ENCODE results near the gene RPL22L1.
"Not testable (repeated sequence)": the region's sequence is repeated elsewhere in the genome, so short reads cannot be mapped to it uniquely, and the experiment has no call there.

The RPL22L1 gene

DNA sequence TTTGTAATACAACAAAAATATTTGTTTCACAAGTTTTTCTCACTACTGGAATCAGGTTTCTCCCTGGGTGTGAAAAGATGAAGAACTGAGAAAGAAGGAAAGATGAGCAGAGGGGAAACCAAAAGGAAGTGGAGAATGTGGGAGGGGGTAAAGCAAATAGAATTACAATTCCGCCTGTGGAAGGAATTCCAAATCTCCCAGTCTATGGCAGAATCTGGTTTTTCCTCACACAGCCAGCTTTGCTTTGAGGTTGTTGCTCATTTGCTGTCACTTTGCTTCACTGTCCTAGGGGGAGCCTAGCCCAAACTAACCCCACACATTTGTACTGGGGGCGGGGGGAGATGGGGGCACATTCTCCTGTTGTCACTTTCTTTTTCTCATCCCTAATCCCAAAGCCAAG, 43.9 kb downstream of the RPL22L1 start:
- DNase-seq, result no peak

DNA sequence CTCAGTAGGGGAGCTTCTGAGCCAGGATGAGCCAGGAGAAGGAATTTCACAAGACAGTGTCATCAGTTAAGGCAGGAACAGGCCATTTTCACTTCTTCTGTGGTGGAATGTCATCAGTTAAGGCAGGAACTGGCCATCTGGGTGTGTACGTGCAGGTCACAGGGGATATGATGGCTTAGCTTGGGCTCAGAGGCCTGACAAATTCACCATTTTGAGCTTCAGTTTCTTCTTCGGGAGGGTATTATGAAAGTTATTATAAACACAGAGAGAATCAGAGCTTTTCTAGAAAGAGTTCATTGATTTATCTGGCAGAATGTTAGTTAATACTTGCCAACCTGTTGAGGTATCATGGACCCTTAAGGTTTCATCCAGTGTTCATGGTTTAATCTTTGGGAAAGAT, 46.4 kb downstream of the RPL22L1 start:
- DNase-seq, result not testable (repeated sequence)

DNA sequence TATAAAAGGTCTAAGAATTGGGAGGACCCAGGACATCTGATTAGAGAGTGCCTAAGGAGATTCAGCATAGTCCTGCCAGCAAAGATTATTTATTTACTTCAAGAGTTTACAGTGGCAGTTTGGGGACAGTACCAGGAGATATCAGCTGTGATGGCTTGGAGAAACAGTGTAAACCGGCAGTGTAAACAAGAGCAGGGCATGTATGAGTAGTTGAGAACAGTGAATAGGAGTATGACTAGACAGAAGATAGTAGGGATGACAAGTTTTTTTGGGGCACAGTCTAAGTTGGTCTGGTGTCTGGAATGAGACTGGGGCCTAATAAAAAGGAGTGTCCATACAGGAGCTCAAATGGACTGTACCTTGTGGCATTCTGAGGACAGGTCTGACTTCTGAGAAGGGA, 51.7 kb downstream of the RPL22L1 start:
- not testable (repeated sequence) for DNase-seq

DNA sequence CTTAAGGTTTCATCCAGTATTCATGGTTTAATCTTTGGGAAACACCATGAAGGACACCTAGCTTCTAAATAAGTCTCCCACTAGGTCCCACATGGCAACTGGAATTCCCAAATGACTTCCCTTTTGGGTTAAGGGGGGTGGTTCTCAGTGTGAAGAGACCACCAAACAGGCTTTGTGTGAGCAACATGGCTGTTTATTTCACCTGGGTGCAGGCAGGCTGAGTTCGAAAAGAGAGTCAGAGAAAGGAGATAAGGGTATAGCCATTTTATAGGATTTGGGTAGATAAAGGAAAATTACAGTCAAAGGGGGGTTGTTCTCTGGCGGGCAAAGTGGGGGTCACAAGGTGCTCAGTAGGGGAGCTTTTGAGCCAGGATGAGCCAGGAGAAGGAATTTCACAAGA, 52.5 kb downstream of the RPL22L1 start:
- not testable (repeated sequence) for DNase-seq

DNA sequence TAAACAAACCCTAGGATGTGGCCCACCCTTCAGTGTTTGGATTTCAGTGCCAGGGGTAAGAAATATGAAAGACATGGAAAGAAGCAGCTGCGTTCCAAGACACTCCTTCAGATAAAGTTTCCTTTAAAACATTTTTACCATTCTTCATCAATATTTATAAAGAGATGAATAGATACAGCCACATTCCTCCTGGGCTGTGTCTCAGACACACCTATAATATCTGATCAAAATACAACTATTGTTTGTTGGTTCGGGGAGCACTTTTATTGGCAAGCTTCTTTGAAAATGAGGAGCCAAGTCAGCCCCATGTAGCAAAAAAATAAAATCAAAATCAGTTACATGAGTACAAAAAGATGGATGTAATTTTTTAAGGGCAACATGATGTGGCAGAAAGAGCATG, 53.2 kb downstream of the RPL22L1 start:
- DNase-seq, result no peak

DNA sequence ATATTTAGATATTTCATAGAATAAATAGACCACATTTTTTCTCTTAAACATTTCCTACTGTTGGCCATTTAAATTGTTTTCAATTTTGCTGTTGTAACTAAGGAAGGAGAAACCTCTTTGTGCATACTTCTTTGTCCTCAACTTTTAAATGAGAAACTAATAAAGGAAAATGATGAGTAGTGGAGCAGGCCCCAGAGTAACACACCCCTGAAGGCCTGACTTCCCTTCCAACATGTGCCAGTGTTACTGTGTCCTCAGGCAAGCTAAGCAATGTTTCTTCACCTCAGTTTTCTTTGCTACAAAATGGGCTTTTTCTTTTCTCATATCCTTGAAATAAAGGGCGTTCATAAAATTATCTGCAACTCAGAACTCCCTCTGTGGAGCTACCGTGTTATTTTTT, 53.7 kb downstream of the RPL22L1 start:
- DNase-seq, result no peak

DNA sequence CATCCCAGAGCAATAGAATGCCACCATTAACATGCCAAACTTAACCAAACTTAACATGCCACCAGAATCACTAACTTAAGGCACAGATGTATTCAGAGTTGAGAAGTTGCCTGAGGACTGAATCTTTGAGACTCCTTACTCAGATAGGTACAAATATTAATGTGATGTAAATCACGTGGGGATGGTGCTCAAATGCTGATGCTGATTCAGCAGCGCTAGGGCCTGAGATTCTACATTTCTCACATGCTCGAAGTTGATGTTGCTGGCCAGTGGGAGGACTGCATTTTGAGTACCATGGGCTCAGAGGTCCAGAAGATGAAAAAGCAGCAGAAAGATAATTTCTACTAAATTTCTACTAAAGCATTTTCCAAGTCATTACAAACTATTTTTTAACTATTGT, 54.1 kb downstream of the RPL22L1 start:
- no peak for DNase-seq

DNA sequence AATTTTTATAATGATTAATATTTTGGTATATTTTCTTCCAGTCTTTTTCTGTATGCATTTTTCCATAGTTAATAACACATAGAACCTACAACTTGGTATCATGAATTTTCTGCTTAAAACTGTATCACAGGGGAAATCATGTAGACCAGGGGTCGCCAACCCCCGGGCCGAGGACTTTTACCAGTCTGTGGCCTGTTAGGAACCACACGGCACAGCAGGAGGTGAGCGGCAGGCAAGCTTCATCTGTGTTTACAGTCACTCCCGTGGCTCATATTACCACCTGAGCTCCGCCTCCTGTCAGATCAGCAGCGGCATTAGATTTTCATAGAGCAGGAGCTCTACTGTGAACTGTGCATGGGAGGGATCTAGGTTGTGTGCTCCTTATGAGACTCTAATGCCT, 54.7 kb downstream of the RPL22L1 start:
- DNase-seq, result no peak

Measured in T-helper 1 cell (primary cell).